Ascending aorta (tissue), 2 donors: ENCODE data around the gene C1orf94. TPM values are rescaled to one million over a fixed set of nuclear protein-coding genes. Genes with fewer than 3 reads are reported as not detected.

Experiments
- DNase-seq, 2 donors: peaks; one replicate each; pipeline ENCODE4 v3.0.0-alpha.2; 2019; ENCODE audit warnings: low spot score in 2 of 2
- H3K27ac ChIP-seq, 2 donors: fragments of 200-600 bp; sonication (generic); one replicate each; pipeline ENCODE4 v1.5.1; 2016 to 2017; ENCODE audit warnings: mild to moderate bottlenecking in 1 of 2
- H3K27me3 ChIP-seq: fragments of 200-600 bp; sonication (generic); one replicate; pipeline ENCODE4 v1.5.1; 2017
- H3K36me3 ChIP-seq, 2 donors: fragments of 200-600 bp; sonication (generic); one replicate each; pipeline ENCODE4 v1.5.1; 2016
- H3K4me1 ChIP-seq, 2 donors: fragments of 200-600 bp; sonication (generic); one replicate each; pipeline ENCODE4 v1.5.1; 2016 to 2017; ENCODE audit warnings: mild to moderate bottlenecking in 1 of 2
- H3K4me3 ChIP-seq, 2 donors: fragments of 200-600 bp; sonication (generic); one replicate each; pipeline ENCODE4 v1.5.1; 2016 to 2017; ENCODE audit warnings: mild to moderate bottlenecking in 1 of 2
- H3K9me3 ChIP-seq, 2 donors: fragments of 200-600 bp; sonication (generic); one replicate each; pipeline ENCODE4 v1.5.1; 2016
- CTCF ChIP-seq, 3 experiments: fragments of 200-600 bp in 2 of 3; fragments of 450-650 bp in 1 of 3; sonication (generic) in 2 of 3; IDR thresholded peaks; one replicate each; pipeline ENCODE4 v1.5.1; 2016 to 2019; ENCODE audit warnings: antibody characterized with exemption in 3 of 3, mild to moderate bottlenecking in 1 of 3, moderate library complexity in 1 of 3
- intact Hi-C: fragments of 100-400 bp; cut with DNase I; formaldehyde crosslinking; loops from one replicate; pipeline ENCODE4 v1.15.1; 2023
- total RNA-seq: library from RNA; depleted of rRNA; stranded (reverse); fragments of >200 nt; gene quantifications from one replicate; pipeline ENCODE4 v1.1.0, GENCODE V29; 2016

Gene C1orf94
- total RNA-seq, 1 donor from 2014 or later, result not detected

- no peak for DNase-seq
- H3K27ac ChIP-seq, result no peak overlapping the region
These were observed 23.2 kb downstream of the C1orf94 start for GRCh38 chr1:34199927-34200326.

GRCh38 chr1:34212673-34213072 is 36.0 kb downstream of the C1orf94 start:
- Histone ChIP-seq H3K4me3 (no peak overlapping the region), H3K4me1 (no peaks in the 10 kb centered on the region), H3K9me3 (no peaks in the 10 kb centered on the region), H3K27me3 (no peaks in the 10 kb centered on the region), H3K36me3 (no peaks in the 10 kb centered on the region), H3K27ac (no peak overlapping the region)
- intact Hi-C loops, result no loop called here
- TF ChIP-seq CTCF (IDR thresholded peaks at IDR 0.05), result no peak
- no peak for DNase-seq

More at GRCh38 chr1:34199927-34200326, 23.2 kb downstream of the C1orf94 start:
- H3K36me3 ChIP-seq, result no peaks in the 10 kb centered on the region
- no peak for TF ChIP-seq CTCF (IDR thresholded peaks at IDR 0.05)
- H3K4me3 ChIP-seq, result no peak overlapping the region
- H3K9me3 ChIP-seq, result no peaks in the 10 kb centered on the region
- H3K27me3 ChIP-seq, result no peaks in the 10 kb centered on the region
- intact Hi-C loops, result no loop called here
- H3K4me1 ChIP-seq, result no peaks in the 10 kb centered on the region

GRCh38 chr1:34213956-34214355 is 37.2 kb downstream of the C1orf94 start:
- no peaks in the 10 kb centered on the region for H3K36me3 ChIP-seq
- H3K9me3 ChIP-seq, result no peaks in the 10 kb centered on the region
- H3K27ac ChIP-seq, result no peak overlapping the region

GRCh38 chr1:34231441-34231840 is 54.7 kb downstream of the C1orf94 start:
- Histone ChIP-seq H3K9me3 (no peaks in the 10 kb centered on the region), H3K27me3 (no peaks in the 10 kb centered on the region)

More at GRCh38 chr1:34213956-34214355, 37.2 kb downstream of the C1orf94 start:
- no peak overlapping the region for H3K4me3 ChIP-seq
- intact Hi-C loops, result no loop called here
- no peaks in the 10 kb centered on the region for H3K4me1 ChIP-seq
- H3K27me3 ChIP-seq, result no peaks in the 10 kb centered on the region
- no peak for DNase-seq
- no peak for TF ChIP-seq CTCF (IDR thresholded peaks at IDR 0.05)

GRCh38 chr1:34235594-34235993 is 58.9 kb downstream of the C1orf94 start:
- Histone ChIP-seq H3K27me3 (no peaks in the 10 kb centered on the region), H3K4me3 (no peak overlapping the region), H3K9me3 (no peaks in the 10 kb centered on the region), H3K4me1 (no peaks in the 10 kb centered on the region), H3K36me3 (no peaks in the 10 kb centered on the region), H3K27ac (no peak overlapping the region)
- DNase-seq, result no peak
- intact Hi-C loops, result no loop called here
- TF ChIP-seq CTCF (IDR thresholded peaks at IDR 0.05), result no peak

More at GRCh38 chr1:34231441-34231840, 54.7 kb downstream of the C1orf94 start:
- no peaks in the 10 kb centered on the region for H3K36me3 ChIP-seq
- H3K27ac ChIP-seq, result no peak overlapping the region
- no peak overlapping the region for H3K4me3 ChIP-seq
- no peak for DNase-seq
- H3K4me1 ChIP-seq, result no peaks in the 10 kb centered on the region
- intact Hi-C loops, result no loop called here
- no peak for TF ChIP-seq CTCF (IDR thresholded peaks at IDR 0.05)

- H3K27ac ChIP-seq, result no peak overlapping the region
These were observed 59.4 kb downstream of the C1orf94 start for GRCh38 chr1:34236089-34236488.

More at GRCh38 chr1:34236089-34236488, 59.4 kb downstream of the C1orf94 start:
- Histone ChIP-seq H3K27me3 (no peaks in the 10 kb centered on the region), H3K4me3 (no peak overlapping the region), H3K4me1 (no peaks in the 10 kb centered on the region), H3K36me3 (no peaks in the 10 kb centered on the region), H3K9me3 (no peaks in the 10 kb centered on the region)
- no peak for TF ChIP-seq CTCF (IDR thresholded peaks at IDR 0.05)
- intact Hi-C loops, result no loop called here
- DNase-seq, result no peak
